Heart right ventricle (tissue), 16 donors: ENCODE results near the gene AMACR. TPM values are rescaled to one million over a fixed set of nuclear protein-coding genes. Genes with fewer than 3 reads are reported as not detected.

Source experiments
- ATAC-seq, 8 donors: fragments of 200-7000 bp; cut with Tn5 transposase; one replicate each; pipeline ENCODE4 v1.9.1; 2020; ENCODE audit warnings: mild to moderate bottlenecking in 8 of 8, moderate library complexity in 8 of 8, moderate number of reproducible peaks in 1 of 8
- DNase-seq, 2 donors: peaks; one replicate each; pipeline ENCODE4 v3.0.0-alpha.2; 2020
- H3K27ac ChIP-seq, 10 donors: fragments of 200-600 bp; sonication (generic) in 2 of 10; one replicate each; pipeline versions ENCODE4 v1.5.0 to v1.8.0; 2020 to 2022; ENCODE audit warnings: mild to moderate bottlenecking in 3 of 10
- H3K27me3 ChIP-seq, 7 donors: fragments of 200-600 bp; one replicate each; pipeline ENCODE4 v1.8.0; 2021 to 2022; ENCODE audit warnings: mild to moderate bottlenecking in 2 of 7
- H3K36me3 ChIP-seq, 9 donors: fragments of 200-600 bp; sonication (generic) in 1 of 9; one replicate each; pipeline versions ENCODE4 v1.5.0 to v1.8.0; 2020 to 2022; ENCODE audit warnings: mild to moderate bottlenecking in 2 of 9
- H3K4me1 ChIP-seq, 9 donors: fragments of 200-600 bp; sonication (generic) in 1 of 9; one replicate each; pipeline versions ENCODE4 v1.5.0 to v1.8.0; 2020 to 2022; ENCODE audit warnings: mild to moderate bottlenecking in 4 of 9
- H3K4me3 ChIP-seq, 10 donors: fragments of 200-600 bp; sonication (generic) in 2 of 10; one replicate each; pipeline versions ENCODE4 v1.5.0 to v1.8.0; 2020 to 2022; ENCODE audit warnings: mild to moderate bottlenecking in 7 of 10, moderate library complexity in 2 of 10
- H3K9me3 ChIP-seq, 11 donors: fragments of 200-600 bp in 10 of 11; sonication (generic) in 2 of 11; one replicate each; pipeline versions ENCODE4 v1.5.0 to v1.8.0; 2013 to 2022; ENCODE audit warnings: mild to moderate bottlenecking in 2 of 11, control low read depth in 1 of 11, moderate library complexity in 1 of 11
- CTCF ChIP-seq, 9 donors: fragments of 200-600 bp; sonication (generic) in 2 of 9; IDR thresholded peaks; one replicate each; pipeline versions ENCODE4 v1.5.0 to v1.8.0; 2021 to 2022; ENCODE audit warnings: antibody characterized with exemption in 9 of 9, mild to moderate bottlenecking in 5 of 9, moderate library complexity in 1 of 9
- WGBS, 2 donors: extraction: QIAGEN DNeasy Blood & Tissue Kit; methylation state at CpG; one replicate each; pipeline ENCODE4 v1.1.7; 2013; ENCODE audit warnings: inconsistent platforms in 1 of 2; 5-methylcytosine and 5-hydroxymethylcytosine counted together
- intact Hi-C, 10 donors: fragments of 100-400 bp; cut with DNase I; formaldehyde crosslinking; loops; one replicate each; pipeline versions ENCODE4 v1.11.1 to v1.14.2; 2022
- polyA plus RNA-seq, 2 donors: library from polyadenylated mRNA; stranded (reverse); fragments of 200-250 nt; gene quantifications; one replicate each; pipeline ENCODE4 v1.2.3, GENCODE V29; 2013
- total RNA-seq, 10 donors: library from RNA; stranded (reverse); fragmentation: NEBNext Ultra II Directional in 3 of 10; extraction: Animal tissue kit (Norgen Biotek cat#: 25700) in 3 of 10; gene quantifications; one replicate each; pipeline versions ENCODE4 v1.2.1 to v1.2.4, GENCODE V29; 2021 to 2023
- donor health status: Arrhythmogenic right ventricular cardiomyopathy.
- donor health status: ischemic (EF 13 %, LVEDD 7.1; RV severe dilation, severe dysfunction).
- donor health status: healthy with polysubstance abuse.
- donor health status: DM: no; HTN: yes; CAD: no.
- donor health status: DM: no; HTN: no; CAD: no.
- donor health status: ischemic (EF 25% LVEDD 6.9; RV normal size, moderate dysfunction).
- donor health status: ischemic (EF 25% LVEDD 5.7; RV mildly dilated, moderate dysfunction).
- donor health status: healthy.
- donor health status: DM: yes; HTN: yes; CAD: no.
- donor health status: Ischemic cardiomyopathy.
- donor health status: ischemic (EF 35%, LVEDD 5.7; RV mildly dilated, moderate dysfunction).
- donor health status: nonischemic (EF 11% LVEDD 7.7; RV severe dilation, severe dysfunction).
- donor health status: DM: yes; HTN: yes; CAD: no.
- donor health status: PGD.
- donor health status: ischemic (EF 29% LVEDD 5.4; RV normal size, mild dysfunction).
- donor health status: nonischemic (EF 23%, LVEDD 6.1; RV moderate dilation, normal function).

The AMACR gene
- total and polyA plus RNA-seq, 12 donors = 3.0 to 16.2 (median 8.8) TPM

DNA sequence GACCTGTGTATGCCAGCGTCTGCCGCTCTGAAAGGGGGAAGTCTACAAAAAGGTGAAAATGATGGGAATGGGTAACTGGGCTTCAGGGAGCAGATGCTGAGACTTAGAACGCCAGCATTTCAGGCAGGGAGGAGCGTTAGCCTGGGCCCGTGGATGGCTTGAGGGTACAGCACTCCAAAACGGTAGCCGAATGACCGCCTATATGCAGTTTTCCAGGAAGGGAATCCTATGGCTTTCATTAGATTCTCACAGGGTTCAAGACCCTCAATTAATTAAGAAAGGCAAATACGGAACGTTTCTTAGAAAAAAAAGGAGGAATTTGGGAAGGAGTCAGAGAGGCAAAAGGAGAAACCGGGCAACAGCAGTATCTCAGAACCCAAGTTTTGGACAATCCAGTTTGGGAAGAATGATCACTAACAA, 639 bp downstream of the AMACR start:
- 3 to 7% methylated on average over 11 of the region's 11 CpGs for WGBS, 2 donors
- H3K27ac ChIP-seq = peak overlapping the region; percentile 85 to 97 (median 90)

DNA sequence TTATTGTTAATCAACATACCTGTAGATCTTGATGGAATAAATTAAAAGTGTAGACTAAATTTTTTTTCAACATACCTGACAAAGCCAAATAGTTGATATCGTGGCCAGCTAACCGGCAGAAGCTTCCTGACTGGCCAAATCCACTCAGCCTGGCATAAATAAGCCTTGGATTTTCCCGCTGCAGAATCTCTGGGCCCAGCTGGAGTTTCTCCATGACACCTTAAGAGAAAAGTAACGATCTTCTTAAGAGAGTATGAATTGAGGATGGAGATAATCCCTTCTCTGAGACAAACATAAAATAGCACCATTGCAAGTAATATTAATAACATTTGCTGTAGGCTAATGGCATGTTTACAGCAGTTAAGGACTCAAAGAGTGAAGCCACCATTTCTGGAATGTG, 2.2 kb downstream of the AMACR start:
- WGBS, 2 donors = 94 to 95% methylated on average over 4 of the region's 4 CpGs
- ATAC-seq (no peak), DNase-seq (no peak)
- intact Hi-C loops = loop anchor here in 1 of 10 donors (5.0 kb wide), 1 partner anchor 563 kb away; the partner anchor contains the start of gene TARS1
- no peaks in the 10 kb centered on the region for H3K27me3 ChIP-seq
- TF ChIP-seq CTCF (IDR thresholded peaks at IDR 0.05) = no peak
- no peak overlapping the region for H3K27ac ChIP-seq
- H3K4me1 ChIP-seq = peaks cover 2 to 24% (median 16%) of the 10 kb centered on the region in 9 donors
- H3K36me3 ChIP-seq = peaks cover 0 to 50% (median 9%) of the 10 kb centered on the region in 9 donors
- no peak overlapping the region for H3K4me3 ChIP-seq
- H3K9me3 ChIP-seq = no peaks in the 10 kb centered on the region

More for the DNA sequence above, 639 bp downstream of the AMACR start:
- ATAC-seq = peak in 2 of 8 donors; percentile 24 to 31
- Histone ChIP-seq H3K4me1 (peaks cover 2 to 30% (median 16%) of the 10 kb centered on the region in 9 donors), H3K27me3 (no peaks in the 10 kb centered on the region), H3K9me3 (no peaks in the 10 kb centered on the region), H3K36me3 (peaks cover 0 to 37% (median 9%) of the 10 kb centered on the region in 9 donors), H3K4me3 (peak overlapping the region; percentile 57 to 90 (median 78))
- no peak for DNase-seq
- intact Hi-C loops = loop anchor here in 1 of 10 donors (5.0 kb wide), 1 partner anchor 565 kb away; the partner anchor contains the start of gene TARS1
- no peak for TF ChIP-seq CTCF (IDR thresholded peaks at IDR 0.05)

DNA sequence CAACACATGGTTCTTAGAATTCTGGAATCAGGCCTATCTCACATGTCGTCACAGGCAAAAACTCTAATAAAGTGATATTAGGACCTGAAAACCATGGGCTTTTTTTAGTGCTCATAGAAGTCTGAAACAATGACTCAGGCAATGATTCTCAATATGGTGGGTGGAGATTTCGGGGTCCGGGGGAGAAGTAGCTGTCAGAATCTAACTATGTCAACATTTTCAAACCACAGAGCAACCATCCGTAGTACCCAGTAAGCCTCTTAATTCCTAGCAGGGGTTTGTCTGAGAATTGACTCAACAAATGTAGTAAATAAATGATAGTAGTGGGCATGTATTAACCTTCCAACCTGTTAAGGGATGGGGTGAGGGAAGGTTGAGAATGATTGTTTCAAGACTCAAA, 2.6 kb downstream of the AMACR start:
- no peak for TF ChIP-seq CTCF (IDR thresholded peaks at IDR 0.05)
- intact Hi-C loops = loop anchor here in 1 of 10 donors (5.0 kb wide), 1 partner anchor 563 kb away; the partner anchor contains the start of gene TARS1
- DNase-seq (no peak), ATAC-seq (no peak)
- H3K36me3 ChIP-seq = peaks cover 0 to 55% (median 9%) of the 10 kb centered on the region in 9 donors
- 92 to 95% methylated on average over 4 of the region's 4 CpGs for WGBS, 2 donors
- H3K4me1 ChIP-seq = peaks cover 2 to 24% (median 16%) of the 10 kb centered on the region in 9 donors
- H3K4me3 ChIP-seq = no peak overlapping the region
- H3K9me3 ChIP-seq = no peaks in the 10 kb centered on the region
- no peak overlapping the region for H3K27ac ChIP-seq
- no peaks in the 10 kb centered on the region for H3K27me3 ChIP-seq

- peaks cover 2 to 21% (median 15%) of the 10 kb centered on the region in 9 donors for H3K4me1 ChIP-seq
- H3K36me3 ChIP-seq = peaks cover 0 to 61% (median 9%) of the 10 kb centered on the region in 9 donors
- no peaks in the 10 kb centered on the region for H3K27me3 ChIP-seq
- no peak for ATAC-seq
- no peak overlapping the region for H3K4me3 ChIP-seq
- 91% methylated on average over 4 of the region's 4 CpGs for WGBS, 2 donors
- no peak for DNase-seq
- intact Hi-C loops = no loop called here
- no peak overlapping the region for H3K27ac ChIP-seq
- no peaks in the 10 kb centered on the region for H3K9me3 ChIP-seq
- TF ChIP-seq CTCF (IDR thresholded peaks at IDR 0.05) = no peak
Observed at GRCh38 chr5:34003941-34004340, 3.9 kb downstream of the AMACR start.
